Mesenchymal stem cell (in vitro differentiated cells and primary cell): ENCODE measurements around the gene HLCS.

Experiments
- DNase-seq: peaks from one replicate; pipeline ENCODE4 v3.0.0-alpha.2; 2013
- H2AFZ ChIP-seq: one replicate; pipeline ENCODE4 v1.6.1; 2013; ENCODE audit warnings: low read depth, mild to moderate bottlenecking, control low read depth, inconsistent platforms, low read length, moderate library complexity
- H2AK5ac ChIP-seq: 2 replicates; pipeline ENCODE4 v1.6.1; 2013; ENCODE audit warnings: low read length, moderate library complexity, mild to moderate bottlenecking, inconsistent platforms; ENCODE audit not compliant: severe bottlenecking
- H2BK120ac ChIP-seq: one replicate; pipeline ENCODE4 v1.6.1; 2013; ENCODE audit warnings: low read depth, mild to moderate bottlenecking, inconsistent platforms, low read length, moderate library complexity
- H2BK12ac ChIP-seq, 2 experiments: one replicate each; pipeline ENCODE4 v1.6.1; 2013; ENCODE audit warnings: inconsistent platforms in 2 of 2, low read length in 2 of 2, mild to moderate bottlenecking in 2 of 2, moderate library complexity in 2 of 2, control low read depth in 1 of 2
- H2BK15ac ChIP-seq: one replicate; pipeline ENCODE4 v1.6.1; 2013; ENCODE audit warnings: mild to moderate bottlenecking, low read depth, inconsistent platforms; ENCODE audit not compliant: poor library complexity, severe bottlenecking
- H2BK5ac ChIP-seq: 2 replicates; pipeline ENCODE4 v1.6.1; 2013; ENCODE audit warnings: low read depth, mild to moderate bottlenecking, low read length, control low read depth, inconsistent platforms; ENCODE audit not compliant: poor library complexity, severe bottlenecking
- H3K14ac ChIP-seq, 2 experiments: one replicate each; pipeline ENCODE4 v1.6.1; 2013; ENCODE audit warnings: inconsistent platforms in 2 of 2, low read length in 2 of 2, control low read depth in 1 of 2, mild to moderate bottlenecking in 1 of 2, moderate library complexity in 1 of 2
- H3K18ac ChIP-seq, 2 experiments: one replicate each; pipeline ENCODE4 v1.6.1; 2013; ENCODE audit warnings: inconsistent platforms in 2 of 2, low read length in 2 of 2, control low read depth in 1 of 2, low read depth in 1 of 2, mild to moderate bottlenecking in 1 of 2
- H3K23ac ChIP-seq, 2 experiments: one replicate each; pipeline ENCODE4 v1.6.1; 2013; ENCODE audit warnings: inconsistent platforms in 2 of 2, low read length in 2 of 2, mild to moderate bottlenecking in 2 of 2, moderate library complexity in 2 of 2, control low read depth in 1 of 2
- H3K27ac ChIP-seq: 2 replicates; pipeline ENCODE4 v1.5.1; 2013; ENCODE audit warnings: mild to moderate bottlenecking, moderate library complexity, low read length, control low read depth, inconsistent platforms; ENCODE audit not compliant: poor library complexity, severe bottlenecking
- H3K27me3 ChIP-seq, 2 experiments: 2 replicates each; pipeline versions ENCODE4 v1.6.1 to v1.7.0; 2013; ENCODE audit warnings: low read length in 2 of 2, mild to moderate bottlenecking in 2 of 2, moderate library complexity in 2 of 2, control low read depth in 1 of 2, inconsistent platforms in 1 of 2; ENCODE audit not compliant: control insufficient read depth in 1 of 2, insufficient read depth in 1 of 2
- H3K36me3 ChIP-seq, 2 experiments: 2 replicates each; pipeline versions ENCODE4 v1.6.1 to v1.7.0; 2013; ENCODE audit warnings: low read length in 2 of 2, control low read depth in 1 of 2, inconsistent platforms in 1 of 2, low read depth in 1 of 2, mild to moderate bottlenecking in 1 of 2; ENCODE audit not compliant: insufficient read depth in 2 of 2, control insufficient read depth in 1 of 2
- H3K4ac ChIP-seq, 2 experiments: one replicate each; pipeline ENCODE4 v1.6.1; 2013; ENCODE audit warnings: inconsistent platforms in 2 of 2, low read length in 2 of 2, mild to moderate bottlenecking in 2 of 2, moderate library complexity in 2 of 2, control low read depth in 1 of 2, low read depth in 1 of 2
- H3K4me1 ChIP-seq: 2 replicates; pipeline ENCODE4 v1.6.1; 2013; ENCODE audit warnings: low read depth, low read length, control low read depth; ENCODE audit not compliant: control insufficient read depth, insufficient read depth
- H3K4me2 ChIP-seq: 2 replicates; pipeline ENCODE4 v1.6.1; 2013; ENCODE audit warnings: low read length, mild to moderate bottlenecking, inconsistent platforms; ENCODE audit not compliant: poor library complexity, severe bottlenecking
- H3K4me3 ChIP-seq, 2 experiments: 2 replicates each; pipeline versions ENCODE4 v1.5.1 to v1.7.0; 2013; ENCODE audit warnings: low read length in 2 of 2, mild to moderate bottlenecking in 2 of 2, control low read depth in 1 of 2, low read depth in 1 of 2; ENCODE audit not compliant: insufficient read depth in 1 of 2
- H3K79me1 ChIP-seq: replicated peaks from 2 replicates; pipeline ENCODE4 v1.6.1; 2013; ENCODE audit warnings: mild to moderate bottlenecking, control low read depth, low read length, inconsistent platforms; ENCODE audit not compliant: poor library complexity, severe bottlenecking
- H3K9ac ChIP-seq: 2 replicates; pipeline ENCODE4 v1.7.0; 2013; ENCODE audit warnings: mild to moderate bottlenecking, low read length, moderate library complexity
- H3K9me3 ChIP-seq: 2 replicates; pipeline ENCODE4 v1.7.0; 2013; ENCODE audit warnings: mild to moderate bottlenecking, low read length; ENCODE audit not compliant: control insufficient read depth
- H4K8ac ChIP-seq: one replicate; pipeline ENCODE4 v1.6.1; 2013; ENCODE audit warnings: inconsistent platforms, mild to moderate bottlenecking, low read length, moderate library complexity
- H4K91ac ChIP-seq: one replicate; pipeline ENCODE4 v1.6.1; 2013; ENCODE audit warnings: mild to moderate bottlenecking, low read length, inconsistent platforms
- WGBS: methylation state at CpG from one replicate; pipeline ENCODE4 v1.1.7; 2013; ENCODE audit warnings: mixed read lengths; 5-methylcytosine and 5-hydroxymethylcytosine counted together

HLCS gene

GRCh38 chr21:36728371-36729111 lies 237.9 kb downstream of the HLCS start:
- H3K4me2 ChIP-seq = no peak overlapping the region
- H3K27ac ChIP-seq = no peak overlapping the region
- peaks cover 9% of the 10 kb centered on the region for H3K4me1 ChIP-seq
- H3K4me3 ChIP-seq = no peak overlapping the region
- H2BK12ac ChIP-seq = no peak overlapping the region
- no peak overlapping the region for H3K9ac ChIP-seq
- H4K8ac ChIP-seq = no peak overlapping the region
- no peak overlapping the region for H4K91ac ChIP-seq
- H2AFZ ChIP-seq = no peak overlapping the region
- H3K14ac ChIP-seq = no peak overlapping the region
- no peaks in the 10 kb centered on the region for H3K79me1 ChIP-seq
- H3K4ac ChIP-seq = no peak overlapping the region
- H3K23ac ChIP-seq = no peak overlapping the region
- no peaks in the 10 kb centered on the region for H3K9me3 ChIP-seq
- peaks cover 40 to 52% of the 10 kb centered on the region in 2 experiments for H3K27me3 ChIP-seq
- no peak for DNase-seq
- no peak overlapping the region for H2BK15ac ChIP-seq
- H2AK5ac ChIP-seq = no peak overlapping the region
- H3K18ac ChIP-seq = no peak overlapping the region
- no peak overlapping the region for H2BK5ac ChIP-seq
- H3K36me3 ChIP-seq = peaks cover 0 to 6% of the 10 kb centered on the region in 2 experiments
- 94% methylated on average over 13 of the region's 14 CpGs for WGBS
- no peak overlapping the region for H2BK120ac ChIP-seq

DNA sequence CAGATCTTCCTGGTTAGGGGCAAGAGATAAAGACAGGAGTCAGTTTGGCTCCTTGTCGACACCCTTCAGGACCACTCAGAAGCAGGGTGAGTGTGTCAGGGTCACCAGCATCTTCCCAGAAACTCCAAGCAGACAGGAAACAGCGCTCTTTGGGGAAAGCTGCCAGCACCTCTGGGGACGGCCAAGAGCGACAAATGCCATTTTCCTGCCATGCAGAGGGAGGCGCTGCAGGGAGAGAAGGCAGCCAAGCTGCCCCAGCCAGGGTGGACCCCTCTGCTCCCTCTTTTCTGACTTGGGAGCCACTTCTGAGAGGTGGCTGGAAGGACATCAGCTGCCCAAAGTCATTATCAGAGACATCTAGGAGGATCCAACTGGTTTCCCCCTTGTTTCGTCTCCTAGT lies 238.6 kb downstream of the HLCS start:
- no peak overlapping the region for H3K27ac ChIP-seq
- no peak overlapping the region for H3K23ac ChIP-seq
- H3K9ac ChIP-seq = no peak overlapping the region
- peaks cover 40 to 55% of the 10 kb centered on the region in 2 experiments for H3K27me3 ChIP-seq
- 87% methylated on average over 6 of the region's 6 CpGs for WGBS
- H3K4me1 ChIP-seq = peaks cover 9% of the 10 kb centered on the region
- H2AFZ ChIP-seq = no peak overlapping the region
- H4K8ac ChIP-seq = no peak overlapping the region
- no peak overlapping the region for H3K4me2 ChIP-seq
- no peaks in the 10 kb centered on the region for H3K79me1 ChIP-seq
- no peak overlapping the region for H3K4ac ChIP-seq
- no peak overlapping the region for H2BK120ac ChIP-seq
- no peak for DNase-seq
- H2BK5ac ChIP-seq = no peak overlapping the region
- H3K9me3 ChIP-seq = no peaks in the 10 kb centered on the region
- no peak overlapping the region for H3K14ac ChIP-seq
- H3K4me3 ChIP-seq = no peak overlapping the region
- no peak overlapping the region for H2BK15ac ChIP-seq
- H4K91ac ChIP-seq = no peak overlapping the region
- peaks cover 0 to 6% of the 10 kb centered on the region in 2 experiments for H3K36me3 ChIP-seq
- no peak overlapping the region for H2AK5ac ChIP-seq
- H2BK12ac ChIP-seq = no peak overlapping the region
- no peak overlapping the region for H3K18ac ChIP-seq

GRCh38 chr21:36725793-36726386 lies 240.6 kb downstream of the HLCS start:
- WGBS = 93% methylated on average over 11 of the region's 12 CpGs
- H3K27me3 ChIP-seq = peaks cover 32 to 47% of the 10 kb centered on the region in 2 experiments

GRCh38 chr21:36724660-36725059 lies 241.8 kb downstream of the HLCS start:
- Histone ChIP-seq H3K4me2 (no peak overlapping the region), H2AFZ (no peak overlapping the region), H3K36me3 (peaks cover 0 to 3% of the 10 kb centered on the region in 2 experiments), H3K4me1 (peaks cover 7% of the 10 kb centered on the region), H3K27ac (no peak overlapping the region), H2AK5ac (no peak overlapping the region), H2BK5ac (no peak overlapping the region), H4K8ac (no peak overlapping the region), H3K4me3 (no peak overlapping the region), H2BK15ac (no peak overlapping the region), H3K9me3 (no peaks in the 10 kb centered on the region), H3K23ac (no peak overlapping the region), H3K18ac (no peak overlapping the region), H2BK12ac (no peak overlapping the region), H4K91ac (no peak overlapping the region), H3K14ac (no peak overlapping the region), H3K79me1 (peaks cover 2% of the 10 kb centered on the region), H3K27me3 (peaks cover 24 to 42% of the 10 kb centered on the region in 2 experiments), H2BK120ac (no peak overlapping the region), H3K4ac (no peak overlapping the region), H3K9ac (no peak overlapping the region)
- WGBS = 81% methylated on average over 3 of the region's 3 CpGs
- DNase-seq = no peak

More at GRCh38 chr21:36725793-36726386, 240.6 kb downstream of the HLCS start:
- Histone ChIP-seq H2BK120ac (no peak overlapping the region), H4K91ac (no peak overlapping the region), H3K9ac (no peak overlapping the region), H3K23ac (no peak overlapping the region), H3K4me1 (peaks cover 7% of the 10 kb centered on the region), H2BK15ac (no peak overlapping the region), H3K36me3 (peaks cover 0 to 3% of the 10 kb centered on the region in 2 experiments), H2BK12ac (no peak overlapping the region), H2BK5ac (no peak overlapping the region), H3K4me3 (no peak overlapping the region), H4K8ac (no peak overlapping the region), H3K79me1 (no peaks in the 10 kb centered on the region), H3K4ac (no peak overlapping the region), H3K27ac (no peak overlapping the region), H3K18ac (no peak overlapping the region), H2AK5ac (no peak overlapping the region), H3K9me3 (no peaks in the 10 kb centered on the region), H2AFZ (no peak overlapping the region), H3K14ac (no peak overlapping the region), H3K4me2 (no peak overlapping the region)
- no peak for DNase-seq
